K562 (cell line): ENCODE measurements around the gene ZNF213. TPM values are rescaled to one million over a fixed set of nuclear protein-coding genes. Genes with fewer than 3 reads are reported as not detected.

ENCODE experiments used
- BDP1 ChIP-seq: IDR thresholded peaks from 3 replicates; pipeline ENCODE4 v1.6.1; 2011; ENCODE audit not compliant: insufficient read length, insufficient read depth
- EP300 ChIP-seq: IDR thresholded peaks from 2 replicates; pipeline ENCODE4 v1.6.1; 2012; ENCODE audit warnings: low read length, improper control_type of control experiment
- GABPB1 ChIP-seq: sonication (generic); formaldehyde crosslinking; IDR thresholded peaks from 2 replicates; pipeline ENCODE4 v1.8.0; 2022; ENCODE audit warnings: mild to moderate bottlenecking, missing genetic modification reagents
- HDAC6 ChIP-seq: IDR thresholded peaks from 2 replicates; pipeline ENCODE4 v1.6.1; 2012; ENCODE audit warnings: low read depth, mild to moderate bottlenecking, control low read depth, inconsistent platforms, low read length, moderate library complexity
- POLR2A ChIP-seq: fragments of 450-650 bp; conservative IDR thresholded peaks from 2 replicates; pipeline ENCODE4 v1.6.1; 2016
- POLR2H ChIP-seq: IDR thresholded peaks from 2 replicates; pipeline ENCODE4 v1.6.1; 2016; ENCODE audit warnings: missing genetic modification characterization, low read depth, mild to moderate bottlenecking, control low read depth, missing compliant biosample characterization, moderate library complexity
- POLR3A ChIP-seq: IDR thresholded peaks from 2 replicates; pipeline ENCODE4 v1.6.1; 2011; ENCODE audit warnings: borderline replicate concordance, mild to moderate bottlenecking, moderate library complexity; ENCODE audit not compliant: insufficient read length, insufficient read depth; ENCODE audit errors: extremely low read depth
- TBP ChIP-seq: optimal IDR thresholded peaks from 2 replicates; pipeline ENCODE3; 2011; ENCODE audit warnings: low read depth, low read length, improper control_type of control experiment
- ZBTB40 ChIP-seq, 2 experiments: fragments of 450-650 bp in 1 of 2; sonication (generic) in 1 of 2; formaldehyde crosslinking in 1 of 2; IDR thresholded peaks; 2 replicates each; pipeline versions ENCODE4 v1.7.1 to v1.9.0; 2016 to 2022; ENCODE audit warnings: inconsistent platforms in 1 of 2, mild to moderate bottlenecking in 1 of 2, missing genetic modification reagents in 1 of 2
- ZFX ChIP-seq: sonication (generic); formaldehyde crosslinking; IDR thresholded peaks from 2 replicates; pipeline ENCODE4 v1.8.0; 2022; ENCODE audit warnings: mild to moderate bottlenecking, missing genetic modification reagents, moderate library complexity
- ZNF407 ChIP-seq: fragments of 450-650 bp; IDR thresholded peaks from 2 replicates; pipeline ENCODE4 v1.6.1; 2016; ENCODE audit warnings: low read depth
- polyA plus RNA-seq, 8 experiments: library from polyadenylated mRNA; depleted of rRNA in 4 of 8; stranded (reverse) in 5 of 8; unstranded in 3 of 8; fragments of >200 nt; fragmentation: Nextera tagmentation in 2 of 8; fragmentation: Illumina TruSeq in 1 of 8; extraction: Ambion mirVana in 2 of 8; extraction: Trizol in 1 of 8; gene quantifications; 2 replicates each; pipeline versions ENCODE4 v1.2.1 to v1.2.3, GENCODE V29; 2011 to 2014; ENCODE audit warnings: inconsistent platforms in 1 of 8, missing spikeins in 1 of 8
- total RNA-seq, 7 experiments: library from RNA; depleted of rRNA in 6 of 7; stranded (reverse); fragments of >200 nt in 6 of 7; fragmentation: Illumina TruSeq in 2 of 7; extraction: Trizol in 2 of 7; gene quantifications; 2 replicates each; pipeline versions ENCODE4 v1.2.1 to v1.2.3, GENCODE V29; 2011 to 2021; ENCODE audit warnings: low replicate concordance in 1 of 7

The ZNF213 gene
- total and polyA plus RNA-seq, 9 of the 15 experiments (the other 6 are each of a cell fraction or from before 2014, with no cell fraction given): 0.49 to 10.0 (median 1.8) TPM

GRCh38 chr16:3180445-3180878, 45.6 kb downstream of the ZNF213 start (continued):
- TF ChIP-seq BDP1 (peak; percentile 47), POLR2A (no peak), ZNF407 (peak; percentile 64; the same call in 1 of the 2 replicates), ZBTB40 (IDR thresholded peaks at IDR 0.05) (peak; percentile 14; the same call in 1 of the 2 replicates), ZBTB40 (CRISPR knock-in tag; IDR thresholded peaks at IDR 0.05) (no peak), TBP (peak; percentile 99), GABPB1 (CRISPR knock-in tag) (0 out of 2 replicates have a peak, but pooled peaks have one; percentile 35), HDAC6 (no peak), ZFX (CRISPR knock-in tag) (no peak), POLR2H (peak; percentile 98), EP300 (peak; percentile 45; the same call in 1 of the 2 replicates), POLR3A (peak; percentile 87)
